GM20000 (cell line): ENCODE data around the gene GHSR.
A peak's percentile ranks its signal among the peaks of the same experiment; 100 is the strongest.

ENCODE experiments used
- DNase-seq: peaks from one replicate; pipeline ENCODE4 v3.0.0; 2012; ENCODE audit warnings: low spot score
- CTCF ChIP-seq: IDR thresholded peaks from 2 replicates; pipeline ENCODE4 v1.5.1; 2012; ENCODE audit warnings: mild to moderate bottlenecking, control low read depth; ENCODE audit errors: extremely low read depth, missing control alignments

Gene GHSR

GRCh38 chr3:172467170-172467824, 19.0 kb upstream of the GHSR start:
- TF ChIP-seq CTCF: no peak
- DNase-seq: no peak

- DNase-seq: no peak
- TF ChIP-seq CTCF: no peak
These were observed 18.4 kb upstream of the GHSR start for GRCh38 chr3:172466553-172467130.

- TF ChIP-seq CTCF: no peak
- DNase-seq: no peak
These were observed 17.0 kb upstream of the GHSR start for GRCh38 chr3:172465281-172465680.

GRCh38 chr3:172464306-172464705, 16.1 kb upstream of the GHSR start:
- TF ChIP-seq CTCF: no peak
- no peak for DNase-seq

- peak; percentile 57 for DNase-seq
- peak; percentile 85 for TF ChIP-seq CTCF
These were observed 13.4 kb upstream of the GHSR start for GRCh38 chr3:172461530-172462138.

GRCh38 chr3:172456404-172456803, 8.1 kb upstream of the GHSR start:
- no peak for TF ChIP-seq CTCF
- DNase-seq: no peak

- no peak for DNase-seq
- TF ChIP-seq CTCF: no peak
These were observed 5.9 kb upstream of the GHSR start for GRCh38 chr3:172454180-172454579.
